SK-N-SH (cell line): ENCODE data around the gene TBC1D20.

Experiments
- EP300 ChIP-seq, 2 experiments: IDR thresholded peaks; 2 replicates each; pipeline versions ENCODE4 v1.4.0 to v1.6.1; 2012; ENCODE audit warnings: borderline replicate concordance in 1 of 2, low read depth in 1 of 2, low read length in 1 of 2
- EZH2phosphoT487 ChIP-seq: fragments of 200-600 bp; sonication (generic); IDR thresholded peaks from 2 replicates; pipeline ENCODE4 v1.6.1; 2017; ENCODE audit warnings: low read depth, mixed run types, mild to moderate bottlenecking, antibody characterized with exemption, moderate library complexity, borderline replicate concordance
- NRF1 ChIP-seq: IDR thresholded peaks from 2 replicates; pipeline ENCODE4 v1.6.1; 2012; ENCODE audit warnings: low read depth, mild to moderate bottlenecking, low read length
- POLR2AphosphoS5 ChIP-seq: IDR thresholded peaks from 2 replicates; pipeline ENCODE4 v1.6.1; 2012; ENCODE audit warnings: low read depth, low read length
- RAD21 ChIP-seq: IDR thresholded peaks from 2 replicates; pipeline ENCODE4 v1.6.1; 2012; ENCODE audit warnings: mild to moderate bottlenecking, low read length
- SMC3 ChIP-seq: IDR thresholded peaks from 2 replicates; pipeline ENCODE4 v1.6.1; 2012; ENCODE audit warnings: low read depth, low read length, improper control_type of control experiment
- TAF1 ChIP-seq: IDR thresholded peaks from 2 replicates; pipeline ENCODE4 v1.6.1; 2012; ENCODE audit warnings: low read depth, mild to moderate bottlenecking, low read length, moderate library complexity, borderline replicate concordance
- TF ChIP-seq, protein P1 (sequence below): fragments of 200-600 bp; sonication (generic); IDR thresholded peaks from 2 replicates; pipeline ENCODE4 v1.6.1; 2017; ENCODE audit warnings: antibody characterized with exemption, mild to moderate bottlenecking, moderate library complexity
- TF ChIP-seq, protein P2 (sequence below): IDR thresholded peaks from 2 replicates; pipeline ENCODE4 v1.6.1; 2012; ENCODE audit warnings: mild to moderate bottlenecking, low read depth, low read length, moderate library complexity
- TF ChIP-seq, protein P3 (sequence below): IDR thresholded peaks from 2 replicates; pipeline ENCODE4 v1.4.0; 2012; ENCODE audit warnings: low read depth, borderline replicate concordance
- TF ChIP-seq, protein P4 (sequence below): IDR thresholded peaks from 2 replicates; pipeline ENCODE4 v1.4.0; 2012; ENCODE audit warnings: low read depth

DNA sequence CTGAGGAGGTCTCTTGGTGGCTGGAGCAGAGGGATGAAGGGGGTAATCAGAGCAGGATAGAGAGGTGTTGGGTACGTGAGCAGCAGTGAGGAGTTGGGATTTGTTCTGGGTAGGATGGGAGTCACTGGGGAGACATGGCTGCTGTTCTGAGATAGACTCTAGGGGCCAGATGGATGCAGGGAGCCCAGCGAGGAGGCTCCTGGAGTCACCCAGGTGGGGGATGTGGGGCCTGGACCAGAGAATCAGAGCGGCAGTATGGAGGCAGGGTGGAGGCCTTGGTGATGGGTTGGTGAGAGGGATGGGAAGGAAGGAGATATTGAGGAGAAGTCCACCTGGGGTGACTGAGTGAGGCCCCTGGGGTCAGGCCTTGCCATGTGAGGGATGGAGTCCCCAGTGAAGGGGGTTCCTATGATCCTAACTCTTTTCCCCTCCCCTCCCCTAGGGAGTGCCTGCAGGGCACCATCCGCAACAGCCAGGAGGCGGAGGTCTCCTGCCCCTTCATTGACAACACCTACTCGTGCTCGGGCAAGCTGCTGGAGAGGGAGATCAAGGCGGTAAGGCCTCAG, 40.6 kb downstream of the TBC1D20 start:
- TF ChIP-seq EP300 (IDR thresholded peaks at IDR 0.05; ENCODE audit: borderline replicate concordance in 1 of 2, low read depth in 1 of 2, low read length in 1 of 2) (no peak), SMC3 (no peak), NRF1 (no peak), POLR2AphosphoS5 (no peak), EZH2phosphoT487 (no peak), RAD21 (no peak), TAF1 (no peak)
- TF ChIP-seq, protein P1, sequence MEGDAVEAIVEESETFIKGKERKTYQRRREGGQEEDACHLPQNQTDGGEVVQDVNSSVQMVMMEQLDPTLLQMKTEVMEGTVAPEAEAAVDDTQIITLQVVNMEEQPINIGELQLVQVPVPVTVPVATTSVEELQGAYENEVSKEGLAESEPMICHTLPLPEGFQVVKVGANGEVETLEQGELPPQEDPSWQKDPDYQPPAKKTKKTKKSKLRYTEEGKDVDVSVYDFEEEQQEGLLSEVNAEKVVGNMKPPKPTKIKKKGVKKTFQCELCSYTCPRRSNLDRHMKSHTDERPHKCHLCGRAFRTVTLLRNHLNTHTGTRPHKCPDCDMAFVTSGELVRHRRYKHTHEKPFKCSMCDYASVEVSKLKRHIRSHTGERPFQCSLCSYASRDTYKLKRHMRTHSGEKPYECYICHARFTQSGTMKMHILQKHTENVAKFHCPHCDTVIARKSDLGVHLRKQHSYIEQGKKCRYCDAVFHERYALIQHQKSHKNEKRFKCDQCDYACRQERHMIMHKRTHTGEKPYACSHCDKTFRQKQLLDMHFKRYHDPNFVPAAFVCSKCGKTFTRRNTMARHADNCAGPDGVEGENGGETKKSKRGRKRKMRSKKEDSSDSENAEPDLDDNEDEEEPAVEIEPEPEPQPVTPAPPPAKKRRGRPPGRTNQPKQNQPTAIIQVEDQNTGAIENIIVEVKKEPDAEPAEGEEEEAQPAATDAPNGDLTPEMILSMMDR, result no peak
- TF ChIP-seq, protein P2, sequence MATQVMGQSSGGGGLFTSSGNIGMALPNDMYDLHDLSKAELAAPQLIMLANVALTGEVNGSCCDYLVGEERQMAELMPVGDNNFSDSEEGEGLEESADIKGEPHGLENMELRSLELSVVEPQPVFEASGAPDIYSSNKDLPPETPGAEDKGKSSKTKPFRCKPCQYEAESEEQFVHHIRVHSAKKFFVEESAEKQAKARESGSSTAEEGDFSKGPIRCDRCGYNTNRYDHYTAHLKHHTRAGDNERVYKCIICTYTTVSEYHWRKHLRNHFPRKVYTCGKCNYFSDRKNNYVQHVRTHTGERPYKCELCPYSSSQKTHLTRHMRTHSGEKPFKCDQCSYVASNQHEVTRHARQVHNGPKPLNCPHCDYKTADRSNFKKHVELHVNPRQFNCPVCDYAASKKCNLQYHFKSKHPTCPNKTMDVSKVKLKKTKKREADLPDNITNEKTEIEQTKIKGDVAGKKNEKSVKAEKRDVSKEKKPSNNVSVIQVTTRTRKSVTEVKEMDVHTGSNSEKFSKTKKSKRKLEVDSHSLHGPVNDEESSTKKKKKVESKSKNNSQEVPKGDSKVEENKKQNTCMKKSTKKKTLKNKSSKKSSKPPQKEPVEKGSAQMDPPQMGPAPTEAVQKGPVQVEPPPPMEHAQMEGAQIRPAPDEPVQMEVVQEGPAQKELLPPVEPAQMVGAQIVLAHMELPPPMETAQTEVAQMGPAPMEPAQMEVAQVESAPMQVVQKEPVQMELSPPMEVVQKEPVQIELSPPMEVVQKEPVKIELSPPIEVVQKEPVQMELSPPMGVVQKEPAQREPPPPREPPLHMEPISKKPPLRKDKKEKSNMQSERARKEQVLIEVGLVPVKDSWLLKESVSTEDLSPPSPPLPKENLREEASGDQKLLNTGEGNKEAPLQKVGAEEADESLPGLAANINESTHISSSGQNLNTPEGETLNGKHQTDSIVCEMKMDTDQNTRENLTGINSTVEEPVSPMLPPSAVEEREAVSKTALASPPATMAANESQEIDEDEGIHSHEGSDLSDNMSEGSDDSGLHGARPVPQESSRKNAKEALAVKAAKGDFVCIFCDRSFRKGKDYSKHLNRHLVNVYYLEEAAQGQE, result no peak
- TF ChIP-seq, protein P3, sequence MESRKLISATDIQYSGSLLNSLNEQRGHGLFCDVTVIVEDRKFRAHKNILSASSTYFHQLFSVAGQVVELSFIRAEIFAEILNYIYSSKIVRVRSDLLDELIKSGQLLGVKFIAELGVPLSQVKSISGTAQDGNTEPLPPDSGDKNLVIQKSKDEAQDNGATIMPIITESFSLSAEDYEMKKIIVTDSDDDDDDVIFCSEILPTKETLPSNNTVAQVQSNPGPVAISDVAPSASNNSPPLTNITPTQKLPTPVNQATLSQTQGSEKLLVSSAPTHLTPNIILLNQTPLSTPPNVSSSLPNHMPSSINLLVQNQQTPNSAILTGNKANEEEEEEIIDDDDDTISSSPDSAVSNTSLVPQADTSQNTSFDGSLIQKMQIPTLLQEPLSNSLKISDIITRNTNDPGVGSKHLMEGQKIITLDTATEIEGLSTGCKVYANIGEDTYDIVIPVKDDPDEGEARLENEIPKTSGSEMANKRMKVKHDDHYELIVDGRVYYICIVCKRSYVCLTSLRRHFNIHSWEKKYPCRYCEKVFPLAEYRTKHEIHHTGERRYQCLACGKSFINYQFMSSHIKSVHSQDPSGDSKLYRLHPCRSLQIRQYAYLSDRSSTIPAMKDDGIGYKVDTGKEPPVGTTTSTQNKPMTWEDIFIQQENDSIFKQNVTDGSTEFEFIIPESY, result no peak
- TF ChIP-seq, protein P4, sequence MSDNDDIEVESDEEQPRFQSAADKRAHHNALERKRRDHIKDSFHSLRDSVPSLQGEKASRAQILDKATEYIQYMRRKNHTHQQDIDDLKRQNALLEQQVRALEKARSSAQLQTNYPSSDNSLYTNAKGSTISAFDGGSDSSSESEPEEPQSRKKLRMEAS, result no peak
